GM19324 (cell line): ENCODE measurements around the gene SCAMP2.
A peak's percentile ranks its signal among the peaks of the same experiment; 100 is the strongest.
"Not testable (repeated sequence)": the region's sequence is repeated elsewhere in the genome, so short reads cannot be mapped to it uniquely, and the experiment has no call there.

ENCODE experiments used
- ATAC-seq: cut with Tn5 transposase; IDR thresholded peaks from one replicate; pipeline ENCODE4 v1.9.1; 2021; ENCODE audit warnings: mild to moderate bottlenecking, moderate library complexity; ENCODE audit not compliant: unreplicated experiment, low FRiP score

The SCAMP2 gene

DNA sequence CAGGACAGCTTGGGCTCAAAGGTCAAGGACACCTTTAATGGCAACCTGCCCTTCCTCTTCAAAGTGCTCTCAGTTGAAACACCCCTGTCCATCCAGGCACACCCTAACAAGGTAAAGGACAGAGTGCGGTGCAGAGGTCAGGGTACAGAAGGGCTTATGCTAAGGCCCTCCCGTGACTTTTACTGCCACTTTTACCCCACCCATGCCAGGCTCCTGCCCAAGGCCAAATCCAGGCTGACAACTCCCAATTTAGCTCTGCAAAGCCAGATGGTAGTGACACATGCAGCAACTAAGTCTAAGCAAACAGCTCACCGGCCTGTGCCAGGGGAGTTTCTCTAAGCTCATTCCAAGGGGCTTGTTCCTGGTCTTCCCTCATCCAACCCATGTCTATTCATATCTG lies 18.3 kb upstream of the SCAMP2 start:
- ATAC-seq: no peak

DNA sequence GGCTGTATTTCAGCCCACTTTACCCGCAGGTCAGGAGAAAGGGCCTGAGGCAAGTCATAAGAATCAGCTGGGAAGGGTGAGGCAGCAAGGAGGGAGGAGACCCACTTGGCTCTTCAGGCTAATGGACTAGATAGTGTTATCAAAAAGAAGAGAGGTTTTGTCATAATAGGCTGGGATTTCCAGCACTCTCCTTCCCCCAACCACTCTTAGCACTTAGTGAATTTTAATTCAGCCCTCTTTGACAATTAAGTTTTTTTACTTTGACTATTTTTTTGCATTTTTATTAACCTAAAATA lies 17.4 kb upstream of the SCAMP2 start:
- ATAC-seq: no peak

DNA sequence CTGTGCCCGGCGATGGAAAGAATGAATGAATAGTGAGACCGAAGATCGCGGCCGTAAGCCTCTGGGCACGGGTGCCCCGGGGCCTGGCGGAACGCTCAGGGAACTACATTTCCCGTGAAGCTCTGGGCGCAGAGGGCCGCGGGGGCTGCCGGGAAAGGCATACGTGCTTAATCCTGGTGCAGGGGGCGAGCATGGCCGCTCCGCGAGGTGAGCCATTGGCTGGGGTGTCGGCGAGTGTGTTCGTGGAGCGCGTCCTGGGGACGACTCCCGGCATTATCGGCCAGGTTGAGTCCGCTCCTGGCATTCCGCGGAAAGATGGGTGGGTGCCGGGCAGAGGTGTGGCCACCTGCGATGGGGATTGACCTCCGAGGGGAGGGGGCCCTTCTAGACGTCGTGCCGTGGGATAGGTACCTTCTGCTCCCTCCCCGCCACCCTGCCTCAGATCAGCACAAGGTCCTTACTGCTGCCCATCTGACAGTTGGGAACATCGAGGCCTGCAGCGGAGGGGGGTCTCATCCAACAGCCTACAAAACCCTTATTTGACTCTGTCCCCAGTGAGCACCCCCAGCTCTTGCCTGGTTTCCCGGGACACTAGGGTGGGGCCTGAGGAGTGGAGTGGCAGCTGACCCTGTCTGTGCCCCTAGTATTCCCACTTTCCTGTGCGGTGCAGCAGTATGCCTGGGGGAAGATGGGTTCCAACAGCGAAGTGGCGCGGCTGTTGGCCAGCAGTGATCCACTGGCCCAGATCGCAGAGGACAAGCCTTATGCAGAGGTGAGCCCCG lies 16.9 kb upstream of the SCAMP2 start, which contains the start of gene MPI:
TSS of gene MPI (plus strand) at position 160 of the 782 bp plus-strand sequence. CDS start at position 192, 32 bp downstream.
- ATAC-seq: peak; percentile 80

DNA sequence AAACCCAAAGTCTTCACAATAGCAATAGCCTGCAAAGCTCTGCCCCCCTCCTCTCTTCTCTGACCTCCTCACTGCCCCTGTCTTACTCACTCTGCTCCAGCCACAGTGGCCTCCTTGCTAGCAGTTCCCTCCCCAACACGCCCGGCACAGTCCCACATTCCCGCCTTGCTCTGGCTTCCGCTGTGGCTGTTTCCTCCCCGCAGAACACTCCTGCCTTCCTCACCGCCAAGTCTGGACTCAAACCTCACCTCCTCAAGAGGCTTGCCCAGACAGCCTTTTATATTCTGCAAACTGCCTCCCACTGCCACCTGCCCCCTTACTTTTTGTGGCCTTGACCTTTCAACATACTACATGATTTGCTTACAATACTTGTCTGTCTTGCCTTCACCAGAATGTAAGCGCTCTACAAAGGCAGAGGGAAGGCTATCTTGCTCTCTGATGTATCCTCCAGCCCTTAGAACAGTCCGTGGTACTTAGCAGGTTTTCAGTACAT lies 16.3 kb upstream of the SCAMP2 start:
- ATAC-seq: peak; percentile 25

DNA sequence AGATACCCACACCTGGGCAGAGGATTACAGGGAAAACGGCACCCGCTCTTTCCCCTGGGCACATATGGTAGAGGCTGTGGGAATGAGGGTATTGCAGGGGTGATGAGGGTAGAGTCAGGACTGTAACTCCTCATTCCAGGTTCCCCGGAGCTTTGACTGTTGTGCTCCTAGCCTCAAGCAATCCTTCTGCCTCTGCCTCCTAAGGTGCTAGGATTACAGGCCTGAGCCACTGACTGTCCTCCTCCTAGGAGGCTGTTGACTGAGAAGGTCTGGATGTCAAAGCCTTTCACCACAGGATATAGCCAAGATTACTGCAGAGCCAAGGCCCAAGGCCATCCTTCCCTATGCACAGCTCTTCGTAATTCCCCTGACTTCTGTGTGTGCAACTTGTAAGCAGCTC lies 15.6 kb upstream of the SCAMP2 start:
- no peak for ATAC-seq

DNA sequence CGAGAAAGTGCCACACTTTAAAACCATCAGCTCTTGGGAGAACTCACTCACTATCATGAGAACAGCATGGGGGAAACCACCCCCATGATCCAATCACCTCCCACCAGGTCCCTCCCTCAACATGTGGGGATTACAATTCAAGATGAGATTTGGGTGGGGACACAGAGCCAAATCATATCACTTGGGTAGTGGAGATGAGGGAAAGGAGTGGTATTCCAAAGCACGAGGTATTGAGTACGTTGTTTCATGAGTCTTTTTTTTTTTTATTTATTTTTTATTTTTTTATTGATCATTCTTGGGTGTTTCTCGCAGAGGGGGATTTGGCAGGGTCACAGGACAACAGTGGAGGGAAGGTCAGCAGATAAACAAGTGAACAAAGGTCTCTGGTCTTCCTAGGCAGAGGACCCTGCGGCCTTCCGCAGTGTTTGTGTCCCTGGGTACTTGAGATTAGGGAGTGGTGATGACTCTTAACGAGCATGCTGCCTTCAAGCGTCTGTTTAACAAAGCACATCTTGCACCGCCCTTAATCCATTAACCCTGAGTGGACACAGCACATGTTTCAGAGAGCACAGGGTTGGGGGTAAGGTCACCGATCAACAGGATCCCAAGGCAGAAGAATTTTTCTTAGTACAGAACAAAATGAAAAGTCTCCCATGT lies 14.5 kb upstream of the SCAMP2 start:
- not testable (repeated sequence) for ATAC-seq

DNA sequence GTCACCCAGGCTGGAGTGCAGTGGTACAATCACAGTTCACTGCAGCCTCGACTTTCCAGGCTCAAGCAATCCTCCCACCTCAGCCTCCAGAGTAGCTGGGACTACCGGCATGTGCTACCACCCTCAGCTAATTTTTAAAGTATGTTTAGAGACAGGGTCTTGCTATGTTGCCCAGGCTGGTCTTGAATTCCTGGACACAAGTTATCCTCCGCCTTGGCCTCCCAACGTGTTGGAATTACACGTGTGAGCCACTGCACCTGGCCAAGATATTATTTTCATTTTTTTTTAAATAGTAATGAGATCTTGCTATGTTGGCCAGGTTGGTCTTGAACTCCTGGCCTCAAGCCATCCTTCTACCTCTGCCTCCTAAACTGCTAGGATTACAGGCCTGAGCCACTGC lies 12.3 kb upstream of the SCAMP2 start:
- no peak for ATAC-seq

DNA sequence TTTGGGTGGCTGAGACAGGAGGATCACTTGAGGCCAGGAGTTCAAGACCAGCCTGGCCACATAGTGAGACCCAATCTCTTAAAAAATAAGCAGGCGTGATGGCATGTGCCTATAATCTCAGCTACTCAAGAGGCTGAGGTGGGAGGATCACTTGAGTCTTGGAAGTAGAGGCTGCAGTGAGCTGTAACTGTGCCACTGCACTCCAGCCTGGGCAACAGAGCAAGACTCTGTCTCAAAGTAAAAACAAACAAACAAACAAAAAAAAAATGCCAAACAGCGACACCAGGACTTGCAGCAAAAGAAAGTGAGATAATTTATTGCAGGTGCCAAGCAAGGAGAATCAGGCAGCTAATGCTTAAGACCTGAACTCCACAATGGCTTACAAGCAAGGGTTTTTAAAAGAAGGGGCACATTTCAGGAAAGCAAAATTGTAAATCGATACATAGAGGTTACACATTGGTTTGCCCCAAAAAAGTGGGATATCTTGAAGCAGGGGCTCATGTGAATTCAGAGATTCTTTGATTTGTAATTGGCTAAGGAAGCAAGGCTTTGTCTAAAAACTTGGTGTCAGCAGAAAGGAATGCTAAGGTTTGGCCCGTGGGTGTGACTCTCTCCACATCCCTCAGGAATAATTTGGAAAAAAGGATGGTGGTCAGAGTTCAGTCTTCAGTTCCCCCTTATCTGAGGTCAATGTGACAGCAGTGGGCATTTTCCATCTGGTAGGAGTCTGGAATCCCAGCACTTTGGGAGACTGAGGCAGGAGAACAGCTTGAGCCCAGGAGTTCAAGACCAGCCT lies 11.5 kb upstream of the SCAMP2 start:
- no peak for ATAC-seq

DNA sequence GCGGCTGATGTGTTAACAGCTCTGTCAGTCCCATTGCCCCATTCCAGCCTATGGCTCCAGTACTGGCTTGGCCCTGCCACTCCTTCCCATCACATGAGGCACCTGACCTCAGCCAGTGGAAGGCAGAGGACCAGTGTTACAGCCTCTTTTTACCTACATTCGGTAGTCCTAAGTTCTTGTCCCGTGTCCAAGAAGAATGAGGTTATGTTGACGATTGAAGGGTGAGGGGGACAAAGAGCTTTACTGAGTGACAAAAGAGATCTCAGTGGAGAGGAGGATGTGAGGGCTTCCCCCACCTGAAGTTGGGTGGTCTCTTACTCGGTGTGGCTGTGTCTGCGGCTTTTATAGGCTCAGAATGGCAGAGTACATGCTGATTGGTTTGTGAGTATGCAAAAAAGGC lies 9.4 kb upstream of the SCAMP2 start:
- ATAC-seq: no peak

DNA sequence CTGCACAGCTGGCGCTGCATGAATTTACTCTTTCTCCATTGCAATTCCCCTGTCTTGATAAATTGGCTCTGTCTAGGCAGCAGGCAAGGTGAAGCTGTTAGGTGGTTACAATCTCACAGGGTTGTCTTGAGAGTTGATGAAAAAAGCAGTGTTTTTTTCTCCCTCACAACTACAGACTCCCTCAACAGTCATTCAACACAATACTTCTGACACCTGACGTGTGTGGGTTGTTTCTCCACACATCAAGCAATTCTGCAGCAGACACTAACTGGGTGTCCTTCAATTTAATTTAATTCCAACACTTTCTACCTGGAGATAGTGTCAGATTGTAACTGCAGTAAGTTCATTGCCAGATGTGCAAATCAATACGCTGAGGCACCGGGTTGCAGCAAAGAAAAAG lies 5.1 kb upstream of the SCAMP2 start:
- no peak for ATAC-seq

DNA sequence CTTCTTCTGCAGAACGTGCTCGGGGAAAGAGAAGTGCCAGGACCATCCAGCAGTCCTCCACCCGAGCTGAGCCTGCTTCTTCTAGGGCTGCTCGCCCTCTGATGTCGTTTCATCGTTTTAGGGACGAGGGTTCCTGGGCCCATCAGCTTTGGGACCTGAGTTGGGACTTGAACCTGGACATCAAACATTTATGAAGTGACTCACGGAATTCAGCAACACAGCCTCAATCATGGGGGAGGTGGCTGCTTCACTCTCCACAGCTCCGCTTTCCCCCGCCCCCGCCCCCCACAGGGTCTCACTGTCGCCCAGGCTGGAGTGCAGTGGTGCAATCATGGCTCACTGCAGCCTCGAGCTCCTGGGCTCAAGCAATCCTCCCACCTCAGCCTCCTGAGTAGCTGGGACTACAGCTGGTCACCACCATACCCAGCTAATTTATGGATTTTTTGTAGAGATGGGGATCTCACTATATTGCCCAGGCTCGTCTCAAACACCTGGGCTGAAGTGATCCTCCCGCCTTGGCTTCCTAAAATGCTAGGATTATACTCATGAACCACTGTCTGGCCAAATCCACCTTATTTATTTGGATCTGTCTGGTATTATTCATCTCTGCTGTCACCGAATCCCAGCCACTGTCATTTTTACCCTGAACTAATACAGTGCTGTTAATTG lies 725 bp upstream of the SCAMP2 start:
- peak; percentile 5 for ATAC-seq

DNA sequence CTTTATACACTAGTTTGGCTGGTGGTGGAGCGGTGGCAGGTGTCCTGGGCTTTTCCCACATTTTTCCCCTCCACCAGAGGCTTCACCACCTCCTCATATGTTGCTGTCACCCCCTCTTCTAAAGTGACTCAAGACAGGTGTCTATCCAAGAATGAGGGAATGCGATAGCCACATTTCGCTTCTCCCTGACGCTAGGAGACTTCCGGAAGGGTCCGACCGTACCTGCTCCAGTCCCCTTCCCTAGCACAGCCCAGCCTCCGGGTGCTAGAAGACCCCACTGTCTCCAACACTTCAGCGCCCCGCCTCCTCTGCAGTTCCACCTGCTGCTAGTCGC lies 496 bp downstream of the SCAMP2 start:
- no peak for ATAC-seq

DNA sequence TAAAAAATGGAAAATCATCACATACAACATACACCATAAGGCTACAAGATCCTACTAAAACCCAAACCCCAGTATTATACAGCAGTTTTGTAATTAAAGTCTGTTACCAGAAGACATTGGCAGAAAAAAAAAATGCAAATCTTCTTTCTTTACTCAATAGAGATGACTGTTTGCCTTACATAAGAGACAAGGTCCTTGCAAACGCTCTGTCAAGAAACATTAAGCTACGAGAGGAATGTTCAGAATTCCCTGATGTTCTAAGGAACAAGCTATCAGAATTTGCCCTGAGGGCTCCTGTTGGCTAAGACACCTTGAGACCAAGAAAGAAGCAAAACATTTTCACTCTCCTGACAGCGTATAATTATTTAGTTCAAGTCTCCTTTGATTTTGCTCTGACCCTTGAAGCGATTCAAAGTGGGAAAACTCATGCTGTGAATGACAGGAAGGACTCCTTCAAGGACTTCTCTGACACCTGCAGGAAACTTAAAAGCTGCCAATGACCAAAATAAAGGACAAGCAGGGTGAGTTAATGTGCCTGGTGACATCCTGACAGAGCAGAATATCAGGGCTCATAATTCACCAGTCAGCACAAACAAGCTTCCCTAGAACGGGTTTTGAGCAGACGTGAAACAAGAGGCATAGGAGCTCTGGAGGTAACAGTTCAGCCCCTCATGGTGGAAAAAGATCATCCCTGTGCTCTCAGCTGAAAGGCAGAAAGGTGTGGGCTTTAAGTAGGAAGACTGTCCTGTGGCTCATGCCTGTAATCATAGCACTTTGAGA lies 2.5 kb downstream of the SCAMP2 start:
- ATAC-seq: no peak

DNA sequence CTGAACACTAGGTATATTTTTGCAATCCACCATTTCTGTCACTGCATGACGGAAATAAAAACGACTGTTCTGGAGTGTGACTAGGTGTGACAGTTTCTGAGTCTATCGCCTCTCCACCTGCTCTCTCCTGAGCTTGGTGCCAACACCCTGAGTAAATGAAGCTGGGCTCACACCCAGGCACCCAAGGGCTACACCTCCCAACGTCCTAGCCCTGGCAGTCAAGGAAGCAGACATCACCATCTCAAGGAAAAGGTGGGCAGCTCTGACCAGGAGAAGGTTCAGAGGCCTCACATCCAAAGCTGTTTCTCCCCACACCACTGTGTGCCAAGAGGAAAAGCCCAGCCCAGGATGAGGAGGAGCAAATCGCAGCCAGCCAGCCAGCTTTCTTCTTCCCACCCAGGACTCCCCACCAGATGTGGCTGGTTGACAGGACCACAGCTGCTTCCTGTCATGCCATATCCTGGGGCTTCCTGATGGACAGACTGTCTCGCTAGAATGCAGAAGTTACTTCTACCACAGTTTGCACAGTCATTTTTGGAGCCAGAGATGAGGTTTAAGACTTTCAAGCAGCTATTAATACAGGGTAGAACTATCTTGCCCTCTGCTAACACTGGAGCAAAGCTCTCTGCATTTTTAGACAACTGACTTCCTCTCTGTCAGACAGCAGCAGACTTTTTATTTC lies 3.3 kb downstream of the SCAMP2 start:
- ATAC-seq: no peak

DNA sequence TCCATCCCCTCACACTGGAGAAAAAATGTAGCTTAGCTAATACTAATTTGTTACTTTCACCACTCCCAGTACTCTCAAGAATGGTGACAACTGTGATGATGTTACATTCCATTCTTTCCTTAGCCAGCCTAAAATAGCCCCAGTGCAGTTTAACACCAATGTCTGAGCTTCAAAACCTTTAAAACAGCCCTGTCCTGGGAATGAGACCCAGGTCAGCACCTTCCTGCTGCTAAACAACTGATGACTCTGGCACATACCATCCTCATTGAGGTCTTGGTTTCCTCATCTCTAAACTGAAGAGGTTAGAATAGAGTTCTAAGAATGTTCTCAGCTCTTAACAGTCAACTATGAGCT lies 3.8 kb downstream of the SCAMP2 start:
- ATAC-seq: no peak

DNA sequence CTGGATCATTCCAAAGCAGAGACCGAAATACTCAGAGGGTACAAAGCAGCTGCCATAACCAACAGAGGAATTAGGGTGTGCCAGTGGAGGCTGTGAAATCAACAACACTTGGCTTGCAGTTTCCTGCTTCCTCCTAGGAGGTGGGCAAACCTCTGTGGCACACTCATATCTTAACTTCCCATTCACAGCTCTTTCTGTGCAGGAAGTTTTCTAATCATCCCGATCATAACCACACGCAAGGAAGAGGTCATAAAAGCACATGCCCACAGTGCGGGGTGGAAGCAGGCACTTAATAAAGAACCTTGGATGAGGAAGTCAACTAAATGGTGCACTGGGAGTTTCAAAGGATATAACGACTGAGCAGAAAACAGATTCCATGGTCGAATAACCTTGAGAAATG lies 5.1 kb downstream of the SCAMP2 start:
- ATAC-seq: no peak

DNA sequence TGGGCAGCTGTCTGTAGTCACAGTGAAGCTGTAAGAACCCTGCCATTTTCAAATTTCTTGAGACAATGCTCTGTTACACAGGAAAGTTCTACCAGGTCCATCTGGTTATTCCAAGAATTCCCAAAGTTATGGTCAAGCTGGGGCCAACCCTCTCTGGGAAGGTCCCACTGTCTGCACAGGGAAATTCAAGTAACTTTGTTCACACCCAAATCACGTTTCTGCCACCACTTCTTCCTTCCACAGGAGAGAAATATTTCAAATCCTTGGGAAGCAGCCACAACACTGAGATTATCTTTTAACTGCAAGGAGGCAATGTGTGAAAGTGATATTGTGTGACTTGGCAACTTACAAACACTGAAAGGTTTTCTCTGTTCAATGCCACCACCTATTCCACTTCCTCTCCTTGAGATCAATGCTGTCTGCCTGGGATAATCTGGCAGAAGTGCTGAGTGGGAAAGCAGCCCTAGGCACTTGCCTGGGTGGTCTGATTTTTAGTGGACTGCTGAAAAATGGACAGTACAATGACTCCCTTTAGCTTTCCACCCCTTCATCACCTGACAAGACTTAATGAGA lies 5.6 kb downstream of the SCAMP2 start:
- no peak for ATAC-seq

DNA sequence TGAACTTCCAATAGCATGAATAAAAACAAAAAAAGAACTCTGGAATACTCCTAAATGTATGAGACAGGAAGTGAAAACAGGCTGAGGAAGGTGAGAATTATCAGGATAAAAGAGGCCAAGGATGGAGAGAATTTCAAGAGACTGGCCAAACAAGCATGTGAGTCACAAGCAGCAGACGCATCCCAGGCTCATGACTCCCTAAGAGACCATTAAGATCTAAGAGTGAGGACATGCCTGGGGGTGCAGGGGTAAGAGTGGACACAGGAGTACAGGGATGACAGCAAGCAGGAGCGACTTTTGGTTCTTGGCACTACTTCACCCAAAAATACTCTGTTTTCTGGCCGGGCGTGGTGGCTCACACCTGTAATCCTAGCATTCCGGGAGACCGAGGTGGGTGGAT lies 7.1 kb downstream of the SCAMP2 start:
- no peak for ATAC-seq

DNA sequence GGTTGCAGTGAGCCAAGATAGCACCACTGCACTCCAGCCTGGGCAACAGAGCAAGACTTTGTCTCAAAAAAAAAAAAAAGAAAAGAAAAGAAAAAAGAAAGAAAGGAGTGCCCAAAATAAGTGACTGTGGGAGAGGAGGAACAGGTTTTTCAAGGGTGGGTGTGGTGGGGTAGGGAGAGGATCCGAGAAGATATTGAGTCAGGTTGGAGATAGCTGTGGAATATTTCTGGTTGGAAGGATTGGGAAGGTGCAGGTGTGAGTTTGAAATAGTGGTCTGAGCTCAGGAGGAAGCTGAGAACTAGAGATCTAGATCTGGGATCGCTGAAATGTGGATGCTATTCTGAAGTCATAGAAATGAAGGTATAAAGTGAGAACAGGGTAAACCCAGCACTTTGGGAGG lies 7.8 kb downstream of the SCAMP2 start:
- no peak for ATAC-seq
